Testis (tissue), 3 donors: ENCODE data around the gene SPOCD1. TPM values are rescaled to one million over a fixed set of nuclear protein-coding genes. Genes with fewer than 3 reads are reported as not detected.

Source experiments
- DNase-seq: peaks from one replicate; pipeline ENCODE4 v3.0.0-alpha.2; 2019
- H3K27ac ChIP-seq, 2 donors: fragments of 200-600 bp; sonication (generic); one replicate each; pipeline ENCODE4 v1.5.1; 2019
- H3K27me3 ChIP-seq: fragments of 200-600 bp; sonication (generic); one replicate; pipeline ENCODE4 v1.5.1; 2019
- H3K36me3 ChIP-seq: fragments of 200-600 bp; sonication (generic); one replicate; pipeline ENCODE4 v1.5.1; 2017; ENCODE audit warnings: low read depth; ENCODE audit errors: missing control alignments
- H3K4me1 ChIP-seq: fragments of 200-600 bp; sonication (generic); one replicate; pipeline ENCODE4 v1.5.1; 2019
- H3K4me3 ChIP-seq, 2 donors: fragments of 200-600 bp; sonication (generic); one replicate each; pipeline ENCODE4 v1.5.1; 2017 to 2019
- H3K9me3 ChIP-seq: fragments of 200-600 bp; sonication (generic); one replicate; pipeline ENCODE4 v1.5.1; 2017
- CTCF ChIP-seq, 3 experiments: fragments of 450-650 bp in 2 of 3; fragments of 200-600 bp in 1 of 3; sonication (generic) in 1 of 3; IDR thresholded peaks; one replicate each; pipeline ENCODE4 v1.5.1; 2016 to 2019; ENCODE audit warnings: antibody characterized with exemption in 3 of 3, mild to moderate bottlenecking in 2 of 3, moderate library complexity in 1 of 3
- POLR2A ChIP-seq: fragments of 450-650 bp; IDR thresholded peaks from one replicate; pipeline ENCODE4 v1.6.1; 2017; ENCODE audit warnings: antibody characterized with exemption, mild to moderate bottlenecking, moderate library complexity
- WGBS, 2 donors: methylation state at CpG; one replicate each; pipeline ENCODE4 v1.1.5; 2018; 5-methylcytosine and 5-hydroxymethylcytosine counted together
- intact Hi-C: fragments of 100-400 bp; cut with DNase I; formaldehyde crosslinking; loops from one replicate; pipeline ENCODE4 v1.15.1; 2023; ENCODE audit warnings: low total_unique reads
- polyA plus RNA-seq: library from polyadenylated mRNA; stranded (reverse); fragments of 350-450 nt; fragmentation: Illumina TruSeq; extraction: RNeasy Lipid Tissue Mini Kit (QIAGEN cat#74804); gene quantifications from one replicate; pipeline ENCODE4 v1.2.3, GENCODE V29; 2014; ENCODE audit warnings: low read depth, low replicate concordance; ENCODE audit not compliant: insufficient read depth
- total RNA-seq, 2 donors: library from RNA; depleted of rRNA; stranded (reverse); fragments of >200 nt; gene quantifications; one replicate each; pipeline ENCODE4 v1.2.3, GENCODE V29; 2016

SPOCD1 gene
- total and polyA plus RNA-seq, 3 donors from 2014 or later: 22.0 to 36.0 (median 32.0) TPM

GRCh38 chr1:31746687-31747086 is 69.1 kb downstream of the SPOCD1 start:
- no peak for DNase-seq
- peaks cover 34% of the 10 kb centered on the region for H3K4me1 ChIP-seq

GRCh38 chr1:31745946-31746670 is 69.7 kb downstream of the SPOCD1 start:
- intact Hi-C loops: no loop called here
- Histone ChIP-seq H3K4me1 (peaks cover 33% of the 10 kb centered on the region), H3K27ac (no peak overlapping the region), H3K27me3 (no peaks in the 10 kb centered on the region), H3K9me3 (no peaks in the 10 kb centered on the region), H3K36me3 (no peaks in the 10 kb centered on the region), H3K4me3 (no peak overlapping the region)
- WGBS, 2 donors: 62 to 63% methylated on average over 14 to 15 of the region's 15 CpGs
- TF ChIP-seq CTCF (IDR thresholded peaks at IDR 0.05) (peak in 2 of 3 experiments; percentile 3 to 11), POLR2A (no peak)
- DNase-seq: no peak

More at GRCh38 chr1:31746687-31747086, 69.1 kb downstream of the SPOCD1 start:
- WGBS, 2 donors: 56 to 66% methylated on average over 7 of the region's 7 CpGs
- no peak for TF ChIP-seq CTCF (IDR thresholded peaks at IDR 0.05)
- H3K4me3 ChIP-seq: no peak overlapping the region
- H3K36me3 ChIP-seq: no peaks in the 10 kb centered on the region
- intact Hi-C loops: no loop called here
- H3K27ac ChIP-seq: no peak overlapping the region
- H3K9me3 ChIP-seq: no peaks in the 10 kb centered on the region
- no peaks in the 10 kb centered on the region for H3K27me3 ChIP-seq

GRCh38 chr1:31745096-31745945 is 70.5 kb downstream of the SPOCD1 start:
- peak; percentile 75 for DNase-seq
- H3K36me3 ChIP-seq: no peaks in the 10 kb centered on the region
- TF ChIP-seq CTCF (IDR thresholded peaks at IDR 0.05): peak; percentile 58 to 68 (median 64)
- no peak for TF ChIP-seq POLR2A
- intact Hi-C loops: no loop called here
- WGBS, 2 donors: 45 to 72% methylated on average over 2 to 4 of the region's 4 CpGs
- peaks cover 26% of the 10 kb centered on the region for H3K4me1 ChIP-seq
- no peaks in the 10 kb centered on the region for H3K27me3 ChIP-seq
- no peaks in the 10 kb centered on the region for H3K9me3 ChIP-seq
- no peak overlapping the region for H3K4me3 ChIP-seq
- H3K27ac ChIP-seq: no peak overlapping the region

GRCh38 chr1:31744165-31744888 is 71.5 kb downstream of the SPOCD1 start:
- H3K4me3 ChIP-seq: no peak overlapping the region
- no peak overlapping the region for H3K27ac ChIP-seq
- H3K27me3 ChIP-seq: no peaks in the 10 kb centered on the region
- no peak for DNase-seq
- intact Hi-C loops: no loop called here
- TF ChIP-seq CTCF (IDR thresholded peaks at IDR 0.05): no peak
- no peak for TF ChIP-seq POLR2A
- H3K4me1 ChIP-seq: peaks cover 21% of the 10 kb centered on the region
- no peaks in the 10 kb centered on the region for H3K36me3 ChIP-seq
- WGBS, 2 donors: 89 to 96% methylated on average over 19 to 28 of the region's 28 CpGs
- no peaks in the 10 kb centered on the region for H3K9me3 ChIP-seq
